Tibial nerve (tissue), 4 donors: ENCODE measurements around the gene YWHAG. TPM values are rescaled to one million over a fixed set of nuclear protein-coding genes. Genes with fewer than 3 reads are reported as not detected.

Experiments used
- DNase-seq, 2 donors: peaks; one replicate each; pipeline ENCODE4 v3.0.0-alpha.2; 2019; ENCODE audit warnings: low spot score in 2 of 2
- H3K27ac ChIP-seq, 4 donors: fragments of 200-600 bp; sonication (generic) in 3 of 4; one replicate each; pipeline ENCODE4 v1.5.1; 2017 to 2019; ENCODE audit warnings: mild to moderate bottlenecking in 1 of 4
- H3K27me3 ChIP-seq, 2 donors: fragments of 200-600 bp; sonication (generic) in 1 of 2; one replicate each; pipeline versions ENCODE4 v1.5.1 to v1.6.0; 2017 to 2019
- H3K36me3 ChIP-seq, 3 donors: fragments of 200-600 bp; sonication (generic); one replicate each; pipeline ENCODE4 v1.5.1; 2018 to 2019
- H3K4me1 ChIP-seq, 4 donors: fragments of 200-600 bp; sonication (generic) in 3 of 4; one replicate each; pipeline ENCODE4 v1.5.1; 2017 to 2019
- H3K4me3 ChIP-seq, 4 donors: fragments of 200-600 bp; sonication (generic) in 3 of 4; one replicate each; pipeline ENCODE4 v1.5.1; 2017 to 2019; ENCODE audit warnings: mild to moderate bottlenecking in 1 of 4, moderate library complexity in 1 of 4
- H3K9me3 ChIP-seq, 4 donors: fragments of 200-600 bp; sonication (generic) in 3 of 4; one replicate each; pipeline ENCODE4 v1.5.1; 2017 to 2019
- CTCF ChIP-seq, 5 experiments: fragments of 200-600 bp in 3 of 5; fragments of 450-650 bp in 2 of 5; sonication (generic) in 3 of 5; IDR thresholded peaks; one replicate each; pipeline ENCODE4 v1.5.1; 2016 to 2019; ENCODE audit warnings: antibody characterized with exemption in 5 of 5, mild to moderate bottlenecking in 3 of 5, moderate library complexity in 2 of 5
- EP300 ChIP-seq, 2 donors: sonication (generic); formaldehyde crosslinking; IDR thresholded peaks; one replicate each; pipeline ENCODE4 v1.6.1; 2017; ENCODE audit warnings: antibody characterized with exemption in 2 of 2, mild to moderate bottlenecking in 1 of 2
- POLR2A ChIP-seq, 2 donors: fragments of 450-650 bp; IDR thresholded peaks; one replicate each; pipeline ENCODE4 v1.6.1; 2017; ENCODE audit warnings: antibody characterized with exemption in 2 of 2, mild to moderate bottlenecking in 2 of 2, moderate library complexity in 2 of 2
- WGBS, 2 donors: methylation state at CpG; one replicate each; pipeline ENCODE4 v1.1.5; 2018; 5-methylcytosine and 5-hydroxymethylcytosine counted together
- total RNA-seq, 4 donors: library from RNA; depleted of rRNA; stranded (reverse); fragments of >200 nt; gene quantifications; one replicate each; pipeline ENCODE4 v1.1.0, GENCODE V29; 2016

The YWHAG gene
- total RNA-seq, 4 donors from 2014 or later = 54.9 to 96.6 (median 81.7) TPM

- Histone ChIP-seq H3K9me3 (no peaks in the 10 kb centered on the region), H3K36me3 (no peaks in the 10 kb centered on the region), H3K27me3 (peaks cover 0 to 47% of the 10 kb centered on the region in 2 donors), H3K4me3 (no peak overlapping the region), H3K27ac (no peak overlapping the region), H3K4me1 (peaks cover 0 to 30% (median 8%) of the 10 kb centered on the region in 4 donors)
- WGBS, 2 donors = 13 to 14% methylated on average over 22 to 24 of the region's 25 CpGs
- DNase-seq = no peak
- TF ChIP-seq POLR2A (IDR thresholded peaks at IDR 0.05) (no peak), CTCF (IDR thresholded peaks at IDR 0.05) (no peak), EP300 (IDR thresholded peaks at IDR 0.05) (no peak)
Measured at GRCh38 chr7:76280408-76280807, 78.4 kb downstream of the YWHAG start.

GRCh38 chr7:76278540-76278939 is 80.3 kb downstream of the YWHAG start:
- Histone ChIP-seq H3K9me3 (no peaks in the 10 kb centered on the region), H3K4me3 (no peak overlapping the region), H3K4me1 (peaks cover 0 to 30% (median 8%) of the 10 kb centered on the region in 4 donors), H3K27ac (no peak overlapping the region), H3K36me3 (no peaks in the 10 kb centered on the region), H3K27me3 (peaks cover 0 to 55% of the 10 kb centered on the region in 2 donors)
- TF ChIP-seq EP300 (IDR thresholded peaks at IDR 0.05) (no peak), POLR2A (IDR thresholded peaks at IDR 0.05) (no peak), CTCF (IDR thresholded peaks at IDR 0.05) (no peak)
- 100% methylated on average over 1 of the region's 1 CpG for WGBS, 2 donors
- no peak for DNase-seq

Other genes with a start within 250 kb of the YWHAG start
- 1 to 10 TPM in 3 of 4 donors, under 1 TPM in 1; 0.22 to 3.1 (median 2.4) TPM for gene SRRM3, start 157.1 kb downstream of the YWHAG start, total RNA-seq
- gene HSPB1, start 56.3 kb downstream of the YWHAG start, total RNA-seq = 100 to 1,000 TPM; 272 to 385 (median 324) TPM
- gene SSC4D, start 50.7 kb upstream of the YWHAG start, total RNA-seq = under 1 TPM in 1 of 4 donors, not detected in 3; 0.84 TPM
- gene ZP3, start 66.0 kb upstream of the YWHAG start, total RNA-seq = 10 to 100 TPM in 1 of 4 donors, 1 to 10 TPM in 2, not detected in 1; 1.2 to 19.4 (median 2.4) TPM
- 10 to 100 TPM; 26.8 to 49.2 (median 33.7) TPM for gene DTX2, start 102.7 kb upstream of the YWHAG start, total RNA-seq
- gene UPK3B, start 151.6 kb upstream of the YWHAG start, total RNA-seq = 1 to 10 TPM; 2.1 to 8.6 (median 3.1) TPM
- under 1 TPM in 1 of 4 donors, not detected in 3; 0.98 TPM for gene SPDYE16, start 184.3 kb upstream of the YWHAG start, total RNA-seq